ENCODE measurements around the gene TRPM3. TPM values are rescaled to one million over a fixed set of nuclear protein-coding genes. Genes with fewer than 3 reads are reported as not detected.

TRPM3 gene
- total and polyA plus RNA-seq, 2 of the 13 experiments (the other 11 are each of a cell fraction or from before 2014, with no cell fraction given): not detected

DNA sequence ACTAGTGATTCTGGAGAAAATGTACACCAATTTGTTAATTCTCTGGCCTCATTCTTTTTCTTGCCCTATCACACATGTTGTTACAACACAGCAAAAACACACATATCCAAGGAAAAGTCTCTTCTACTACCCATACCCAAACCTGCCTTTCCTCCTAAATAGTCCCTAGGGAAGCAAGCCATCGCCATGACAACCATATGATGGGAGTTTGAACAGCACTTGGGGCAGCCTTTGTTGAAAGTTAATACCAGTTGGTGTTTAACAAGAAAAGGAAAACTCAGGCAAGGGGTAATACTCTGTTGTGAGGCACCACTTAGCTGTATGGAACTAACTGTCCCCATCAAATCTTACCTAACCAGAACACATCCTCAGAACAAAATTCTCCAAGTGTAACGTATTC, 1.7 kb downstream of the TRPM3 start:
- H3K27me3 ChIP-seq (ENCODE audit: control insufficient read depth in 1 of 2, insufficient read depth in 2 of 2, low read length in 2 of 2): no peaks in the 10 kb centered on the region
- H3K4me1 ChIP-seq (ENCODE audit: insufficient read depth, low read length): no peaks in the 10 kb centered on the region
- POLR2A ChIA-PET: no interaction called here
- ATAC-seq: no peak
- TF ChIP-seq, protein P1, sequence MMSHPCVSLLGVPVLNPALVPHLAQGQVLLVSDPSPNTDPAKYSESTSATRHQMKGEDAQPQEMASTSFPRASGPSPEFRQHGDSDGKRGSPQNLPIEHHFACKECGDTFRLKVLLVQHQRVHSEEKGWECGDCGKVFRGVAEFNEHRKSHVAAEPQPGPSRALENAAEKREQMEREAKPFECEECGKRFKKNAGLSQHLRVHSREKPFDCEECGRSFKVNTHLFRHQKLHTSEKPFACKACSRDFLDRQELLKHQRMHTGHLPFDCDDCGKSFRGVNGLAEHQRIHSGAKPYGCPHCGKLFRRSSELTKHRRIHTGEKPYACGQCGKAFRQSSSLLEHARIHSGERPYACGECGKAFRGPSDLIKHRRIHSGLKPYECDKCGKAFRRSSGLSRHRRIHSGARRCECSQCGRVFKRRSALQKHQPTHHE (CRISPR knock-in tag; IDR thresholded peaks at IDR 0.05; ENCODE audit: borderline replicate concordance): no peak
- TF ChIP-seq, protein P2, sequence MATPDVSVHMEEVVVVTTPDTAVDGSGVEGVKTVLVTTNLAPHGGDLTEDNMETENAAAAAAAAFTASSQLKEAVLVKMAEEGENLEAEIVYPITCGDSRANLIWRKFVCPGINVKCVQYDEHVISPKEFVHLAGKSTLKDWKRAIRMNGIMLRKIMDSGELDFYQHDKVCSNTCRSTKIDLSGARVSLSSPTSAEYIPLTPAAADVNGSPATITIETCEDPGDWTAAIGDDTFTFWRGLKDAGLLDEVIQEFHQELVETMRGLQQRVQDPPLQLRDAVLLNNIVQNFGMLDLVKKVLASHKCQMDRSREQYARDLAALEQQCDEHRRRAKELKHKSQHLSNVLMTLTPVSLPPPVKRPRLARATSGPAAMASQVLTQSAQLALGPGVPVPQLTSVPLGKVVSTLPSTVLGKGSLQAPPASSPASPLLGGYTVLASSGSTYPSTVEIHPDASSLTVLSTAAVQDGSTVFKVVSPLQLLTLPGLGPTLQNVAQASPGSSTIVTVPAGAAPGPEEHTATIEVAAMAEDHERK (CRISPR knock-in tag; IDR thresholded peaks at IDR 0.05; ENCODE audit: low read depth): no peak
- TF ChIP-seq TEAD3 (CRISPR knock-in tag; optimal IDR thresholded peaks at IDR 0.05; ENCODE audit: borderline replicate concordance): no peak
- no peak for TF ChIP-seq SP140L (CRISPR knock-in tag; IDR thresholded peaks at IDR 0.05; ENCODE audit: borderline replicate concordance)
- TF ChIP-seq, protein P3, sequence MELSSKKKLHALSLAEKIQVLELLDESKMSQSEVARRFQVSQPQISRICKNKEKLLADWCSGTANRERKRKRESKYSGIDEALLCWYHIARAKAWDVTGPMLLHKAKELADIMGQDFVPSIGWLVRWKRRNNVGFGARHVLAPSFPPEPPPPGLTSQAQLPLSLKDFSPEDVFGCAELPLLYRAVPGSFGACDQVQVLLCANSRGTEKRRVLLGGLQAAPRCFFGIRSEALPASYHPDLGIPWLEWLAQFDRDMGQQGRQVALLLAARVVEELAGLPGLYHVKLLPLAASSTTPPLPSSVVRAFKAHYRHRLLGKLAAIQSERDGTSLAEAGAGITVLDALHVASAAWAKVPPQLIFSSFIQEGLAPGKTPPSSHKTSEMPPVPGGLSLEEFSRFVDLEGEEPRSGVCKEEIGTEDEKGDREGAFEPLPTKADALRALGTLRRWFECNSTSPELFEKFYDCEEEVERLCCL (CRISPR knock-in tag; IDR thresholded peaks at IDR 0.05; ENCODE audit: borderline replicate concordance): no peak
- TF ChIP-seq, protein P4, sequence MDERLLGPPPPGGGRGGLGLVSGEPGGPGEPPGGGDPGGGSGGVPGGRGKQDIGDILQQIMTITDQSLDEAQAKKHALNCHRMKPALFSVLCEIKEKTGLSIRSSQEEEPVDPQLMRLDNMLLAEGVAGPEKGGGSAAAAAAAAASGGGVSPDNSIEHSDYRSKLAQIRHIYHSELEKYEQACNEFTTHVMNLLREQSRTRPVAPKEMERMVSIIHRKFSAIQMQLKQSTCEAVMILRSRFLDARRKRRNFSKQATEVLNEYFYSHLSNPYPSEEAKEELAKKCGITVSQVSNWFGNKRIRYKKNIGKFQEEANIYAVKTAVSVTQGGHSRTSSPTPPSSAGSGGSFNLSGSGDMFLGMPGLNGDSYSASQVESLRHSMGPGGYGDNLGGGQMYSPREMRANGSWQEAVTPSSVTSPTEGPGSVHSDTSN (CRISPR knock-in tag; IDR thresholded peaks at IDR 0.05): no peak
- no peak for TF ChIP-seq HOXA5 (CRISPR knock-in tag; IDR thresholded peaks at IDR 0.05)
- intact Hi-C loops (cut with micrococcal nuclease; ENCODE audit: unreplicated experiment): no loop called here
- DNase-seq (ENCODE audit: low spot score): no peak
- FAIRE-seq: no peak
- no peak overlapping the region for H3K4me2 ChIP-seq (ENCODE audit: low read depth, low read length)
- in situ Hi-C loops (cut with HindIII; ENCODE audit: extremely low pct_ligation_motif_present, low pct_unique_long_range_greater_than_20kb): no loop called here
- no peaks in the 10 kb centered on the region for H4K20me1 ChIP-seq (ENCODE audit: insufficient read depth, low read length)
- H3K36me3 ChIP-seq (replicated peaks in 1 of 2; ENCODE audit: control insufficient read depth in 1 of 2, insufficient read depth in 2 of 2, low read length in 2 of 2): no peaks in the 10 kb centered on the region
- WGBS (ENCODE audit: low lambda C conversion rate): 8% methylated on average over 2 of the region's 2 CpGs
- H3K4me3 ChIP-seq (replicated peaks in 1 of 3; ENCODE audit: insufficient read depth in 1 of 3, low read depth in 2 of 3, low read length in 3 of 3): no peak overlapping the region
- H3K9me3 ChIP-seq (ENCODE audit: low read length): no peaks in the 10 kb centered on the region
- H3K9ac ChIP-seq (ENCODE audit: insufficient read depth, low read depth, low read length): no peak overlapping the region
- no peak overlapping the region for H2AFZ ChIP-seq (ENCODE audit: low read length)
- no peaks in the 10 kb centered on the region for H3K79me2 ChIP-seq (ENCODE audit: insufficient read depth, low read length)
- no peak overlapping the region for H3K27ac ChIP-seq (ENCODE audit: extremely low read length, insufficient read depth, low read length)
- CTCF ChIA-PET (ENCODE audit: low intra/inter-chr PET ratio, low total read pairs): no interaction called here
- no TSS peak for BruUV-seq (replicated peaks)

Data from HepG2 (cell line).